Neural progenitor cell (in vitro differentiated cells): ENCODE measurements around the gene GPR62. TPM values are rescaled to one million over a fixed set of nuclear protein-coding genes. Genes with fewer than 3 reads are reported as not detected.
A peak's percentile ranks its signal among the peaks of the same experiment; 100 is the strongest.

Experiments
- DNase-seq: peaks from one replicate; pipeline ENCODE4 v3.0.0-alpha.2; 2016; ENCODE audit warnings: low spot score
- H2AFZ ChIP-seq: fragments of 200-600 bp; sonication (generic); replicated peaks from 2 replicates; pipeline ENCODE4 v1.6.1; 2016; ENCODE audit warnings: antibody characterized with exemption
- H3F3A ChIP-seq: fragments of 200-600 bp; sonication (generic); 2 replicates; pipeline ENCODE4 v1.6.1; 2016; ENCODE audit warnings: antibody characterized with exemption, low read depth
- H3K27ac ChIP-seq: fragments of 200-600 bp; sonication (generic); 2 replicates; pipeline ENCODE4 v1.5.1; 2016; ENCODE audit warnings: mild to moderate bottlenecking
- H3K27me3 ChIP-seq: fragments of 200-600 bp; sonication (generic); 2 replicates; pipeline ENCODE4 v1.6.1; 2016; ENCODE audit warnings: mild to moderate bottlenecking, moderate library complexity
- H3K36me3 ChIP-seq: fragments of 200-600 bp; sonication (generic); 2 replicates; pipeline ENCODE4 v1.5.1; 2016
- H3K4me1 ChIP-seq: fragments of 200-600 bp; sonication (generic); 2 replicates; pipeline ENCODE4 v1.6.1; 2016; ENCODE audit warnings: mixed run types
- H3K4me2 ChIP-seq: fragments of 200-600 bp; sonication (generic); 2 replicates; pipeline ENCODE4 v1.6.1; 2016
- H3K4me3 ChIP-seq: fragments of 200-600 bp; sonication (generic); 2 replicates; pipeline ENCODE4 v1.5.1; 2016
- H3K79me2 ChIP-seq: fragments of 200-600 bp; sonication (generic); 2 replicates; pipeline ENCODE4 v1.6.1; 2016; ENCODE audit warnings: low read depth
- H3K9ac ChIP-seq: fragments of 200-600 bp; sonication (generic); 2 replicates; pipeline ENCODE4 v1.6.1; 2016
- H3K9me3 ChIP-seq: fragments of 200-600 bp; sonication (generic); 2 replicates; pipeline ENCODE4 v1.5.1; 2016; ENCODE audit warnings: low read depth
- H4K20me1 ChIP-seq: fragments of 200-600 bp; sonication (generic); 2 replicates; pipeline ENCODE4 v1.6.1; 2016; ENCODE audit warnings: low read depth
- H3K27ac Mint-ChIP-seq: 3 replicates; pipeline ENCODE4 v1.8.0; 2021; ENCODE audit warnings: mixed read lengths
- H3K27me3 Mint-ChIP-seq: 2 replicates; pipeline ENCODE4 v1.8.0; 2022; ENCODE audit warnings: low read depth, mild to moderate bottlenecking, inconsistent platforms, moderate library complexity, mixed read lengths; ENCODE audit not compliant: insufficient read depth
- H3K36me3 Mint-ChIP-seq: 3 replicates; pipeline ENCODE4 v1.8.0; 2021; ENCODE audit warnings: mixed read lengths
- H3K4me1 Mint-ChIP-seq: 3 replicates; pipeline ENCODE4 v1.8.0; 2021; ENCODE audit warnings: mixed read lengths
- H3K4me3 Mint-ChIP-seq: 3 replicates; pipeline ENCODE4 v1.8.0; 2021; ENCODE audit warnings: mild to moderate bottlenecking, moderate library complexity, mixed read lengths
- H3K9me3 Mint-ChIP-seq: 3 replicates; pipeline ENCODE4 v1.8.0; 2020; ENCODE audit warnings: mixed read lengths
- CTCF ChIP-seq: fragments of 200-600 bp; sonication (generic); IDR thresholded peaks from 2 replicates; pipeline ENCODE4 v1.5.1; 2017; ENCODE audit warnings: antibody characterized with exemption, mild to moderate bottlenecking
- EZH2 ChIP-seq: fragments of 200-600 bp; sonication (generic); IDR thresholded peaks from 2 replicates; pipeline ENCODE4 v1.6.1; 2017; ENCODE audit warnings: antibody characterized with exemption, mild to moderate bottlenecking, moderate library complexity
- EZH2phosphoT487 ChIP-seq: fragments of 200-600 bp; sonication (generic); IDR thresholded peaks from 2 replicates; pipeline ENCODE4 v1.6.1; 2017; ENCODE audit warnings: antibody characterized with exemption
- total RNA-seq: library from RNA; depleted of rRNA; stranded (reverse); fragments of >200 nt; gene quantifications from 2 replicates; pipeline ENCODE4 v1.2.3, GENCODE V29; 2015; ENCODE audit warnings: low replicate concordance

The GPR62 gene
- total RNA-seq, 1 donor from 2014 or later = 0.21 TPM

DNA sequence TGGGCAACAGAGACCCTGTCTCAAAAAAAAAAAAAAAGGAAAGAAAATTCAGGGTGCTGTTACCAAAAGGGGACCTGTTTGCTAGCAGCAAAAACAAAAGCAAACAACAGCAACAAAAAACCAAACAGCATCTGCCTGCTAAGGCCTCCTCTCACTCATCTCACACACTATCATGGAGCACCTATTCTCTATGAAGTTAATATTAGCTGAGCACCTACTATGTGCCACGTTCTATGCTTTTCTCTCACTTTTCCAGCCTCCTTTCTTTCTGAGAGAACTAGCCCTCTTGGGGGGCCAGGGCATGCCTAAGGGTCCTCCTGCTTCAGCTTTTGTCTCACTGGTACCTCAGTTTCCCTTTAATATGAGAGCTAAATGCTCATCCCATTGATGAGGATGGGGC is 468 bp upstream of the GPR62 start:
- no peaks in the 10 kb centered on the region for H3K9me3 ChIP-seq
- Mint-ChIP-seq H3K36me3 (peaks cover 3% of the 10 kb centered on the region), H3K4me1 (peaks cover 10% of the 10 kb centered on the region), H3K27ac (no peak overlapping the region), H3K27me3 (peaks cover 4% of the 10 kb centered on the region), H3K9me3 (no peaks in the 10 kb centered on the region), H3K4me3 (no peak overlapping the region)
- H3K4me1 ChIP-seq = peaks cover 13% of the 10 kb centered on the region
- no peak for TF ChIP-seq EZH2
- no peak for TF ChIP-seq CTCF
- TF ChIP-seq EZH2phosphoT487 = no peak
- H4K20me1 ChIP-seq = peaks cover 17% of the 10 kb centered on the region
- H3F3A ChIP-seq = peaks cover 21% of the 10 kb centered on the region
- H3K4me3 ChIP-seq = no peak overlapping the region
- H3K4me2 ChIP-seq = no peak overlapping the region
- H2AFZ ChIP-seq = no peak overlapping the region
- H3K36me3 ChIP-seq = no peaks in the 10 kb centered on the region
- H3K9ac ChIP-seq = no peak overlapping the region
- H3K27ac ChIP-seq = no peak overlapping the region
- no peak for DNase-seq
- no peaks in the 10 kb centered on the region for H3K79me2 ChIP-seq
- H3K27me3 ChIP-seq = peaks cover 73% of the 10 kb centered on the region

- Mint-ChIP-seq H3K4me1 (peaks cover 10% of the 10 kb centered on the region), H3K27me3 (peaks cover 4% of the 10 kb centered on the region), H3K36me3 (peaks cover 3% of the 10 kb centered on the region), H3K27ac (no peak overlapping the region), H3K4me3 (no peak overlapping the region), H3K9me3 (no peaks in the 10 kb centered on the region)
- Histone ChIP-seq H3K4me3 (peak overlapping the region; percentile 46), H3K27ac (no peak overlapping the region), H3K36me3 (no peaks in the 10 kb centered on the region), H3K4me1 (peaks cover 13% of the 10 kb centered on the region), H3K9ac (no peak overlapping the region), H3F3A (peaks cover 21% of the 10 kb centered on the region), H3K27me3 (peaks cover 64% of the 10 kb centered on the region), H2AFZ (peak overlapping the region; percentile 75), H3K4me2 (peak overlapping the region; percentile 85), H3K79me2 (no peaks in the 10 kb centered on the region), H4K20me1 (peaks cover 27% of the 10 kb centered on the region), H3K9me3 (no peaks in the 10 kb centered on the region)
- TF ChIP-seq EZH2 (peak; percentile 70), CTCF (peak; percentile 67), EZH2phosphoT487 (peak; percentile 51)
- DNase-seq = peak; percentile 84
Observed at GRCh38 chr3:51955893-51956770, 951 bp downstream of the GPR62 start.

DNA sequence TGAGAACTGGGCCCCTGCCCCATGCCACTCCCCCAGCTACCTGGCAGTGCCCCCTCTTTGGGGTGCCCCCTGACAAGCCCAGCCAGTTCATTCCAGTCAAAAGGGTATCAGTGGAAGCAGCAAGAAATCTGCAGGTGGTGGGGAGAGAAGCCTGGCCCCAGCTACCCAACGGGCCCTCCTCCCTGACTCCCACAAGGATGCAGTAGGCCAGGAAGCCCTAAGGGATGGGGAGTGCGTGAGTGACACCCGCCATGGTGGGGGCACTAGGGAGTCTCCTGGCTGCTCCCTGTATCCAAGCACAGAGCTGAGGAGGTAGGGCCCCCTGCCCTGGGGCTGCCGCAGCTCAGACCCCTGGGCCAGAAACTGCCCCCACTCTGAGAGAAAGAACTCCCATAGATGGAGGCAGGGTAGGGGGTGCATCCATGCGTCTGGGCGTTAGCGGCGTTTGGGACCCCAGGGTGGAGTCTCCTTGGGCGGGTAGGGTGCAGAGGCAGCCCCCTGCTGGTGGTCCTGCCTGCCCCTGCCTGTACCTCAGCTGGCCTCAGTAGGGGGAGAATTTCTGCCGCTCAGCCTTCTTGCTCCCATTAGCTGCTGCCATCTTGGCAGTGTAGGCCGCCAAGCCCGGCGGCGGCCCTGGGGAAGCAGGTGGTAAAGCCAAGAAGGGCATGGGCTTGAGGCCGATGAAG is 2.5 kb downstream of the GPR62 start:
- no peak overlapping the region for H3K4me2 ChIP-seq
- no peak overlapping the region for H3K4me3 ChIP-seq
- DNase-seq = no peak
- Mint-ChIP-seq H3K27ac (no peak overlapping the region), H3K4me3 (no peak overlapping the region), H3K9me3 (no peaks in the 10 kb centered on the region), H3K27me3 (peaks cover 6% of the 10 kb centered on the region), H3K4me1 (peaks cover 22% of the 10 kb centered on the region), H3K36me3 (peaks cover 3% of the 10 kb centered on the region)
- H3K27ac ChIP-seq = no peak overlapping the region
- peaks cover 66% of the 10 kb centered on the region for H3K27me3 ChIP-seq
- no peak overlapping the region for H3K9ac ChIP-seq
- TF ChIP-seq EZH2 (no peak), EZH2phosphoT487 (no peak), CTCF (no peak)
- no peaks in the 10 kb centered on the region for H3K79me2 ChIP-seq
- peaks cover 17% of the 10 kb centered on the region for H3K4me1 ChIP-seq
- H3F3A ChIP-seq = peaks cover 29% of the 10 kb centered on the region
- H3K9me3 ChIP-seq = no peaks in the 10 kb centered on the region
- no peaks in the 10 kb centered on the region for H3K36me3 ChIP-seq
- peaks cover 42% of the 10 kb centered on the region for H4K20me1 ChIP-seq
- no peak overlapping the region for H2AFZ ChIP-seq
